NCI-H460 (cell line): ENCODE results near the gene TNFRSF8. TPM values are rescaled to one million over a fixed set of nuclear protein-coding genes. Genes with fewer than 3 reads are reported as not detected.

Source experiments
- DNase-seq: peaks from one replicate; pipeline ENCODE4 v3.0.0-alpha.2; 2016; ENCODE audit warnings: low read depth; ENCODE audit errors: extremely low read depth
- total RNA-seq: library from RNA; depleted of rRNA; stranded (reverse); fragments of >200 nt; shearing (Covaris generic); gene quantifications from 2 replicates; pipeline ENCODE4 v1.2.3, GENCODE V29; 2014

TNFRSF8 gene
- total RNA-seq, 1 experiment from 2014 or later: 1.8 TPM

- DNase-seq: no peak
Measured at GRCh38 chr1:12152113-12152891, 89.2 kb downstream of the TNFRSF8 start.

- DNase-seq: no peak
Measured at GRCh38 chr1:12153181-12153785, 90.2 kb downstream of the TNFRSF8 start.

GRCh38 chr1:12155328-12155727, 92.2 kb downstream of the TNFRSF8 start:
- no peak for DNase-seq

- no peak for DNase-seq
Measured at GRCh38 chr1:12157366-12158231, 94.5 kb downstream of the TNFRSF8 start.

GRCh38 chr1:12158357-12159092, 95.4 kb downstream of the TNFRSF8 start:
- DNase-seq: no peak

- no peak for DNase-seq
Measured at GRCh38 chr1:12159816-12160215, 96.7 kb downstream of the TNFRSF8 start.

- no peak for DNase-seq
Measured at GRCh38 chr1:12161324-12161661, 98.2 kb downstream of the TNFRSF8 start.

- DNase-seq: peak; percentile 63
Measured at GRCh38 chr1:12161662-12162458, 98.8 kb downstream of the TNFRSF8 start.

GRCh38 chr1:12162459-12163137, 99.5 kb downstream of the TNFRSF8 start:
- no peak for DNase-seq

GRCh38 chr1:12163210-12163609, 100.1 kb downstream of the TNFRSF8 start:
- no peak for DNase-seq

- DNase-seq: no peak
Measured at GRCh38 chr1:12164210-12164609, 101.1 kb downstream of the TNFRSF8 start.

- no peak for DNase-seq
Measured at GRCh38 chr1:12165342-12165741, 102.2 kb downstream of the TNFRSF8 start.

GRCh38 chr1:12166834-12167492, 103.9 kb downstream of the TNFRSF8 start, which contains the start of gene TNFRSF1B:
TNFRSF1B (plus strand) TSS chr1:12166991; CDS start chr1:12167092, 101 bp downstream.
- peak; percentile 21 for DNase-seq

- no peak for DNase-seq
Measured at GRCh38 chr1:12167493-12168429, 104.7 kb downstream of the TNFRSF8 start.

GRCh38 chr1:12168451-12169160, 105.5 kb downstream of the TNFRSF8 start:
- no peak for DNase-seq

GRCh38 chr1:12169442-12170135, 106.5 kb downstream of the TNFRSF8 start:
- no peak for DNase-seq
